Kidney (tissue), 14 donors: ENCODE measurements around the gene SEC24D. TPM values are rescaled to one million over a fixed set of nuclear protein-coding genes. Genes with fewer than 3 reads are reported as not detected.

Source experiments
- DNase-seq, 5 donors: peaks; one replicate each; pipeline ENCODE4 v3.0.0-alpha.2; 2013 to 2020
- FAIRE-seq: peaks from 2 replicates; lab custom pipeline; 2012; peaks lifted over from hg19 to GRCh38; lab: Jason Lieb, UNC
- H3K27ac ChIP-seq, 2 donors: one replicate each; pipeline ENCODE4 v1.7.0; 2013; ENCODE audit warnings: low read depth in 2 of 2, low read length in 2 of 2, inconsistent platforms in 1 of 2
- H3K27me3 ChIP-seq: one replicate; pipeline ENCODE4 v1.7.1; 2013; ENCODE audit warnings: low read length, inconsistent platforms; ENCODE audit not compliant: control insufficient read depth, insufficient read depth
- H3K36me3 ChIP-seq, 3 donors: one replicate each; pipeline versions ENCODE4 v1.7.0 to v1.7.1; 2013; ENCODE audit warnings: low read length in 3 of 3, control low read depth in 1 of 3, inconsistent platforms in 1 of 3; ENCODE audit not compliant: insufficient read depth in 3 of 3, control insufficient read depth in 2 of 3
- H3K4me1 ChIP-seq, 3 donors: one replicate each; pipeline versions ENCODE4 v1.7.0 to v1.7.1; 2013; ENCODE audit warnings: low read length in 3 of 3, inconsistent platforms in 1 of 3, low read depth in 1 of 3; ENCODE audit not compliant: control insufficient read depth in 2 of 3, insufficient read depth in 2 of 3
- H3K4me3 ChIP-seq, 3 donors: one replicate each; pipeline versions ENCODE4 v1.7.0 to v1.8.1; 2013; ENCODE audit warnings: low read length in 3 of 3, control low read depth in 1 of 3, inconsistent platforms in 1 of 3
- H3K9ac ChIP-seq, 3 donors: one replicate each; pipeline versions ENCODE4 v1.7.0 to v1.7.1; 2013; ENCODE audit warnings: low read length in 3 of 3, control low read depth in 1 of 3, inconsistent platforms in 1 of 3
- H3K9me3 ChIP-seq, 3 donors: one replicate each; pipeline versions ENCODE4 v1.7.0 to v1.7.1; 2013; ENCODE audit warnings: low read length in 3 of 3, control low read depth in 1 of 3, inconsistent platforms in 1 of 3; ENCODE audit not compliant: control insufficient read depth in 2 of 3, insufficient read depth in 1 of 3
- intact Hi-C: fragments of 100-400 bp; cut with DNase I; formaldehyde crosslinking; loops from one replicate; pipeline ENCODE4 v1.11.1; 2022
- polyA plus RNA-seq: library from polyadenylated mRNA; stranded (reverse); fragments of 350-450 nt; fragmentation: Illumina TruSeq; extraction: RNeasy Lipid Tissue Mini Kit (QIAGEN cat#74804); gene quantifications from one replicate; pipeline ENCODE4 v1.2.3, GENCODE V29; 2014; ENCODE audit warnings: low read depth, low replicate concordance; ENCODE audit not compliant: insufficient read depth
- total RNA-seq: library from RNA; stranded (reverse); fragmentation: NEBNext Ultra II Directional; extraction: Animal tissue kit (Norgen Biotek cat#: 25700); gene quantifications from one replicate; pipeline ENCODE4 v1.2.1, GENCODE V29; 2021
- TF ChIP-seq, protein P1 (sequence below): IDR thresholded peaks from 3 replicates; pipeline ENCODE4 v1.5.1; 2012; ENCODE audit warnings: mild to moderate bottlenecking, moderate library complexity, borderline replicate concordance; ENCODE audit not compliant: insufficient read depth; ENCODE audit errors: extremely low read depth
- donor health status: control.
- donor health status: control.
- donor health status: control.
- donor health status: control.
- donor health status: control.
- donor health status: DM: yes; HTN: yes; CAD: no.
- donor health status: Normal renal cell carcinoma (clear cell type).

Gene SEC24D
- total and polyA plus RNA-seq, 2 donors from 2014 or later, result 5.9 to 45.4 TPM

DNA sequence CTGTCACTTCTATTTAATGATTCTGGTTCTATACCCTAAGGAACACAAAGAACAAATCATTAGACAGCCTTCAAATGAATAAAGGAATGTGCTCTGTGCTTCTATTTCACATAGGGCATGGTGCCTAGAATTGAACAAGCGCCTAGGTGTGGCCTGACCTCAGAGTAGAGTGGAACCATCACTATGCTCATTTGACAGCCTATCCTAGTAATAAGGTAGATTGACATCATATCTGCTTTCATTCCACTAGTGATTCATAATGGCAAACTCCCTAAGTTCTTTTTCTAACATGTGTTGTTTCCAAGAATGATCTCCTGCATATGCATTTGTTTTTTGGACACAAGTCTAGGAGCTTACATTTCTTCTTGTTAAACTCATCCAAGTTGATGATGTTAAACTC, 114.2 kb downstream of the SEC24D start:
- no peak overlapping the region for H3K27ac ChIP-seq
- TF ChIP-seq, protein P1, sequence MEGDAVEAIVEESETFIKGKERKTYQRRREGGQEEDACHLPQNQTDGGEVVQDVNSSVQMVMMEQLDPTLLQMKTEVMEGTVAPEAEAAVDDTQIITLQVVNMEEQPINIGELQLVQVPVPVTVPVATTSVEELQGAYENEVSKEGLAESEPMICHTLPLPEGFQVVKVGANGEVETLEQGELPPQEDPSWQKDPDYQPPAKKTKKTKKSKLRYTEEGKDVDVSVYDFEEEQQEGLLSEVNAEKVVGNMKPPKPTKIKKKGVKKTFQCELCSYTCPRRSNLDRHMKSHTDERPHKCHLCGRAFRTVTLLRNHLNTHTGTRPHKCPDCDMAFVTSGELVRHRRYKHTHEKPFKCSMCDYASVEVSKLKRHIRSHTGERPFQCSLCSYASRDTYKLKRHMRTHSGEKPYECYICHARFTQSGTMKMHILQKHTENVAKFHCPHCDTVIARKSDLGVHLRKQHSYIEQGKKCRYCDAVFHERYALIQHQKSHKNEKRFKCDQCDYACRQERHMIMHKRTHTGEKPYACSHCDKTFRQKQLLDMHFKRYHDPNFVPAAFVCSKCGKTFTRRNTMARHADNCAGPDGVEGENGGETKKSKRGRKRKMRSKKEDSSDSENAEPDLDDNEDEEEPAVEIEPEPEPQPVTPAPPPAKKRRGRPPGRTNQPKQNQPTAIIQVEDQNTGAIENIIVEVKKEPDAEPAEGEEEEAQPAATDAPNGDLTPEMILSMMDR, result no peak
- peaks cover 0 to 9% (median 8%) of the 10 kb centered on the region in 3 donors for H3K36me3 ChIP-seq
- H3K27me3 ChIP-seq, result no peaks in the 10 kb centered on the region
- intact Hi-C loops, result no loop called here
- H3K9me3 ChIP-seq, result no peaks in the 10 kb centered on the region
- DNase-seq (no peak), FAIRE-seq (no peak)
- H3K4me3 ChIP-seq, result no peak overlapping the region
- no peak overlapping the region for H3K9ac ChIP-seq
- no peaks in the 10 kb centered on the region for H3K4me1 ChIP-seq

DNA sequence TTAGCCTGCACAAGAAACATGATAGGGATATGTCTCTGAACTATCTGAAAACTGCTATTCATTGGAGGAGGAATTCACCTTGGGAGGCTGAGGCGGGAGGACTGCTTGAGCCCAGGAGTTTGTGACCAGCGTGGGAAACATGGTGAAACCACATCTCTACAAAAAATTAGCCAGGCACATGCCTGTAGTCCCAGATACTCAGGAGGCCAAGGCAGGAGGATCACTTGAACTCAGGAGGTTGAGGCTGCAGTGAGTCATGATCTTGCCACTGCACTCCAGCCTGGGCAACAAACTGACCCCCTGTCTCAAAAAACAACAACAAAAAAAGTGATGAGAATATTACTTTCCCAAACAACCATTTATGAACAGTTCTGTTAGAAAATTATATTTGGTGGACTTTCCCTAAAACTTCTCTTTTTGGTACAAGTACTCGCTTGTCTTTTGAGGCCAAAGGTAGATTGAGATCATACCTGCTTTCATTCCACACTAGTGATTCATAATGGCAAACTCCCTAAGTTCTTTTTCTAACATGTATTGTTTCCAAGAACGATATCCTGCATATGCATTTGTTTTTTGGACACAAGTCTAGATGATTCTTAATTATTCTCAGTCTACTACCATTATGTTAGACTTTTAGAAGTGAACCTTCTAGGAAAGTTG, 117.3 kb downstream of the SEC24D start:
- FAIRE-seq, result no peak
- no peaks in the 10 kb centered on the region for H3K36me3 ChIP-seq

DNA sequence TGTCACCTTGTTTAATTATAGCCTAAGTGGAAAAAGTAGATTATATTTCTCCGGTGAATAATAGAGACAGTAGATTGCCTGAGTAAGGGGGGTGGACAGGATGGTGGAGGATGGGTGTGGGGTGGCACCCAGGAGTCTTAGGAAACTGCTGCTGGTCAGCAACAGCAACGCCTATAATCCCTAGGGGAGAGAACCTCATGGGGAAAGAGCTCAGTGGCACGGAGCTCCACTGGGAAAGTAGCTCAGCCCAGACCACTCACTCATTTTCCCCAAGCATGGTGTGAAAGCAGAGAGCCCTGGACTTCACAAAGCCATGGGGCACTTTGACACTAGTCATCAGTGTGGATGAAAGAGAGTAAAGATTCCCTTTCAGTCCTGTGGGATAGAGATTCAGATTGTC, 119.6 kb downstream of the SEC24D start:
- Histone ChIP-seq H3K4me3 (no peak overlapping the region), H3K27ac (no peak overlapping the region), H3K9me3 (no peaks in the 10 kb centered on the region), H3K27me3 (no peaks in the 10 kb centered on the region), H3K36me3 (peaks cover 0 to 4% (median 2%) of the 10 kb centered on the region in 3 donors), H3K4me1 (no peaks in the 10 kb centered on the region), H3K9ac (no peak overlapping the region)
- intact Hi-C loops, result no loop called here
- DNase-seq (no peak), FAIRE-seq (no peak)
- TF ChIP-seq, protein P1, result no peak

More for the DNA sequence above, 117.3 kb downstream of the SEC24D start:
- H3K9ac ChIP-seq, result no peak overlapping the region
- no peaks in the 10 kb centered on the region for H3K4me1 ChIP-seq
- TF ChIP-seq, protein P1, result no peak
- no peak overlapping the region for H3K27ac ChIP-seq
- intact Hi-C loops, result no loop called here
- H3K27me3 ChIP-seq, result no peaks in the 10 kb centered on the region
- no peak for DNase-seq
- no peak overlapping the region for H3K4me3 ChIP-seq
- no peaks in the 10 kb centered on the region for H3K9me3 ChIP-seq

DNA sequence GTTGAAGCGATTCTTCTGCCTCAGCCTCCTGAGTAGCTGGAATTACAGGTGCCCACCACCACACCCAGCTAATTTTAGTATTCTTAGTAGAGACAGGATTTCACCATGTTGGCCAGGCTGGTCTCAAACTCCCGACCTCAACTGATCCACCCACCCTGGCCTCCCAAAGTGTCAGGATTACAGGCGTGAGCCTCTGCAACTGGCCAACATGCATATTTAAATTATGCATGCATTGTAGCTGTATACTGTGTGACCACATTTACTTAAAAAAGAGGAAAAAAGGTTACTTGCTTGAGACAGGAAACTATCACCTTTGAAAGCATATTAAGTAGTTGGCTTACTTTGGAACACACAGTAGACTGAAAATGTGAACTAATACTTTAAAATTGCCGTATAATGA, 121.2 kb downstream of the SEC24D start:
- DNase-seq, result no peak
- H3K9ac ChIP-seq, result no peak overlapping the region
- H3K4me1 ChIP-seq, result no peaks in the 10 kb centered on the region
- H3K36me3 ChIP-seq, result peaks cover 5 to 18% (median 6%) of the 10 kb centered on the region in 3 donors
- no peaks in the 10 kb centered on the region for H3K27me3 ChIP-seq
- intact Hi-C loops, result no loop called here
- no peak overlapping the region for H3K4me3 ChIP-seq
- H3K9me3 ChIP-seq, result no peaks in the 10 kb centered on the region
- FAIRE-seq, result no peak
- TF ChIP-seq, protein P1, result no peak
- H3K27ac ChIP-seq, result no peak overlapping the region
